GM10847 (cell line): ENCODE measurements around the gene HOXA13.

Source experiments
- POLR2A ChIP-seq: IDR thresholded peaks from 2 replicates; pipeline ENCODE4 v1.6.1; 2011; ENCODE audit not compliant: insufficient read length; ENCODE audit errors: extremely low read depth

The HOXA13 gene

DNA sequence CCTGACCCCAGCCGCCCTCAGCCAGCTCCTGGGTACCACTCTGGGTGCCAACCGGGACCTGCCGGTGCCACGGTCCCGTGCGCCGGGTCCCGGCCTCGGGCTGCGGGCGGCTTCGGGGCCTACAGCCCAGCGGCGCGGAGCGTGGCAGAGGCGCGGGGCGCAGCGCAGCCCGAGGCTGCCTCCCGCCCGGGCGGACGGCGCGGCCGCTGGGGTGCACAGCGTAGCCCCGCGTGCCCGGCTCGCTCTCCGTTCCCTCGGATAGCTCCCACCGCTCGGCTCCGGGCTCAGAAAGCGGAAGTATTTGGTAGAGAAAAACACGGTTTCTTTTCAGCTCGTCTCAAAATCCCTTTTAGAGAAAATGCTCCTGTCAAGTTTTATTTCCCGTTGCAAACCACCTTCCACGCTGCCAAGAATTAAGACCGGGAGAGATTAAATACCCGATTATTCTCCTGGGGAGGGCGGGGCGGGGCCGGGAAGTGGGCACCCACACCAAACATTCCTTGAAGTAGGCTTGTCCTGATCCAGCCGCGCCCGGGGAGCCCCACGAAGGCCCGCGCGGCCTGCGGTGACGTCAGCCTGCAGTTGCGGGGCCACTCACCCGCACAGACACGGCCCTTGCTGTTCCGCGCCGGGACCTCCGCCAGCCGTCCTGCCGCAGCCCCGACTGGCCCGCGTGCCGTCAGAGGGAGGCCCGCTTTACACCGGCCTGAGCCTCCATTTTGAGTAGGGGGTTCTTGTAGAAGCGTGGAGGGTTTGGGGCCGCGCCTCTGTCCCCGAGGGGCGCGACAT, 7.2 kb downstream of the HOXA13 start:
- TF ChIP-seq POLR2A: no peak

DNA sequence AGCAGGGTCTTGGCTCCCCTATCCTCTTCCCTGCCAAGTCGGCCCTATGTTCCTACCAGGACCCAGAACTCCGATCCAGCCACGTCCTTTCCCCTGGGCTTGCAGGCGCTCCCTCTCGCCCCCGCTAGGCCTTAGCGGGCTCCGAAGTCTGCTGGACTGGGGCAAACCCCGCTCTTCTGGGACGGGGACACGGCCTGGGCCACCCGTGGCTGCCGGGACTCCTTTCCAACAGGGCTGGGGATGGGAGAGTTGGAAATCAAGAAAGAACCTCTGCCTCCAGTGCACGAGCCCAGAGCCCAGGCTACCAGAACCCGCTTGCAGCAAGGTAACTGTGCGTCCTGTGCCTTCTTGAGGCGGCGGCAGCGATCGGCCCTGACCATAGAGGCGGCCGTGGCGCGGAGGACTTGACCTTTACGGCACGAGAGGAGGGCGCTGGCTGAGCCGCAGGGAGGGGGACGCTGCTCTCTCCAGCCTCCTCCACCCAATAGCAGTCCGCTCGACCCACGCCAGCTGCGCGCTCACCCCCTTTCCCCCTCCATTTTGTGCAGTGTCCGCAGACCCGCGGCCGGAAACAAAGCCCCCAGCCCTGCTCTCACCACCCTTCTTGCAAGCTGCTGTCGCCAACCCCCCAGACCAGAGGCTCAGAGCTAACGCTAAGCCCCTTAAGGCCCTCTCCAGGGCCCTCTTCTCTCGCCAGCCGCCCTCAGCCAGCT, 7.9 kb downstream of the HOXA13 start:
- no peak for TF ChIP-seq POLR2A

DNA sequence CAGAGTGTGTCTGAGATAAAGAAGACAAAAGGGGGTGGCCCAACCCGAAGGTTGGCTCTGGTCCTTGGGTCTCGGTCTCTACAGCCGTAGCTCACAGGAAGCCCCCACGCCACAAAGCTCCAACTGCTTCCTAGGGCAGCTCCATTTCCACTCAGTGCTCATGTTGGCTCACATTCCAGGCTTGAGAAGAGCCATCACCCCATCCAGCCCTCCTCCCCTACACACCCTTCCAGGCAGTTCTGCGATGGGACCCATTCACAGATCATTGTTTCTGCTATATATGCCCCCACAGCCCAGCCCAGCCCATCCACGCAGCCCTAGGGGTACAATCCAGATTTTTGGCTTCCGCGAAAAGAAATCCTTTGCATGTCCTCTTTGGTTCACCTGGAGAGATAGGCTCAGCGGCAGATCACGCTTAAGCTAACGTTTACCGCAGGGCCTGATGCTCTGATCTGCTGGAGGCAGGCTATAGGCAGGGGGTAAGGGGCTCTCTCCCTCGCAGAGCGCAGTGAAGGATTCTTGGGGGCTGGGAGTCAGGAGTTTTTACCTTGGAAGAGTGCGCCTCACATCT, 8.6 kb downstream of the HOXA13 start:
- TF ChIP-seq POLR2A: no peak

DNA sequence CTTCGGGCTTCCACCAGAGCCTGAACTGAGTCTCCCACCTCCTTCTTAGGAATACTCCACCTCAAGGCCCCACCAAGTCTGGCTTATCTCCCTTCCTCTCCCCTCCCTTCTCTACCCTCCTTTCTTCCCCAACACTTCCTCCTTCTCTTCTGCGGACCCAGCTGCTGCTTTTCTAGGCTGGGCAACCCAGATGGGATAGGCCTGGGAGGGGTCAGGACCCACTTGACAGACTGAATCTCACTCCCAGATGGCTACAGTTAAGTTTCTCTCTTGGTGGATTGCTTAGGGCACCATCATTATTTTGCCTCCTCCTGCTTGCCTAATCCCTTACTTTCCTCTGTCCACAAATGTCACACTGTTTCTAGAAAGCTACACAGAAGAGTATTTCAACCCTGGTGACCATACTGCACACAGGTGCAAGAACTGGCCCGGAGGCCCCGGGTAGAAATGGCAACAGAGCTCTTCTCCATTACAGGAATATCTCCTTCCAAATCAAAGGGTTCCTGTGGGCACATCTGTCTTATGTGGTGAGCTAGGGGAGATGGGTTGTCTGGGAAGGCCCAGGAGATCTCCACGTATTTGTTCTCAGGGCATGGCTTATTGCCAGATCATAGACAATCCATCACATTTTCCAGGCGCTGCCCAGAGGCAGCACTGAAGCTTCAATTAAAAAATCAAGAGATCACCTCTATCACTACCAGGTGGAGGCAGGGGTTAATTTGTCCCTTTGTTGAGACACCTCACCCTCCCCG, 9.7 kb downstream of the HOXA13 start:
- TF ChIP-seq POLR2A: no peak

DNA sequence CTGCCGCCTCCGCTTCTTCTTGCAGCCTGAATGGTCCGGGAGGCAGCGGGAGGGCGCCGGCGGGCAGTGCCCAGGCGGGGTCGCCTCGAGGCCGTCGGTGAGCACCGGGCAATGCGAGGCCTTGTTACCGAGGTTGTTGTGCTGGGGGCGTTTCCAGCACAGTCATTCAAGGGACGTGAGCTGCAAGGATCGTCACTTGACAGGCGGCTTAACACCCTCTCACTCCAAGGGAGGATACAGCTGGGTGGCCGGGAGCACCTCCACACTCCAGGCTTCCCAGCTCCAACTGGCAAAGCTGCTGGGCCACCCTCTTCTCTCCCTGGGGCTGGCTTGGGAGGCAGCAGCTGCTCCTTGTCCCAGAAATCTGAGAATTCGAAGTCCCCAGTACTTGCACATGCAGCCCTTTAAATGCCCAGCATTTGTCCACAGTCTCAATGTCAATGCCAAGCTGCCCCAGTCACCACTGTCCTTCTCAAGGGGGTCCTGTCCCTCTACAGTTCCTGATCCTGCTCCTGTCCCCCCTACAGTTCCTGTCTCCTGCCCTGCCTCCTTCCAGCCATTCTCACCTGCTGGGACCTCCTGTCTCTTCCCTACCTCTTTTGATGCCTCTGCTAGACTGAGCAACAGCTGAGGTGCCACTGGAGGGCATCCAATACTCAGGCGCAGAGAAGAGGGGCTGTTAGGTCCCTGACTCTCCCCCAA, 10.4 kb downstream of the HOXA13 start:
- TF ChIP-seq POLR2A: no peak

DNA sequence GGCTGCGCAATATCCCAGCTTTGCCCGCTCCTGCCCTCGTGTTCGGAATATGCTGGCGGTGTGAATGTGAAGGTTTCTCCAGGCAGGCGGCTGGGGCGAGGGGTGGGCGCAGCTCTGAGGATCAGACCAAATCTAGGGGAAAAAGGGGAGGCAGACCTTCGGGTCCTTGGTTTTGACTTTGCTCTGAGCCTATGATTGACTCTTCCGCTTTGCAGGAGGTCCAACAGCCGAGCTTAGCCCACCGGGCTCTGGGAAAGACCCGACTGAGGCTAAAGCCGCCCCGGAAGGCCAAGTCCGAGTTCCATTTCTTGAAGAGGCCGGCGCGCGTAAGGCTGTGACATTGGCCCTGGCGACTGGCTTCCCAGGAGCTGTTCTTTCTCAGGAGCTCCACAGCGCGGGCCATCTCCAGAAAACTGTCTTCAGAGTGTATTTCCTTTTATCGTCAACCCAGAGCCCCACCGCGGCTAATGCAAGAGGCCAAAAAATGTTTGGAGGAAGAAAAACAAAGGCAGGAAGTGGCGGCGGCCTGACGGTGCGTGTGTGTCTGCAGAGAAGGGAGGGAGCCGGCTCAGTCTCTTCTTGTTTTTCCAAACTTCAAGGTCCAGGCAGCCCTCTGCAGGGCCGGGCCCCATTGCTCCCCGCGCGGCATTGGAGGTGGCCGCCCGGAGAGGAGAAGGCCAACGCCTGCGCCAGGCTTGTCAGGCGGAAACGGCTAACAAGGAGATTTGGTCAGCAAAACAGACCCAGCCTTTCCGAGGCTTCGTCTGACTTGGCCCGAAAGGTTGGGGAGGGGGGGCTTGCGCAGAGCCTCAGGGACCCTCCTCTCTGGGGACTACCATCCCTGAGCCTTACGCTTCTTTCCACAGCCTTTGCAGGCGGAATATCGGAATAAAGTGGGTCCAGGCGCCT, 11.3 kb downstream of the HOXA13 start:
- TF ChIP-seq POLR2A: no peak

DNA sequence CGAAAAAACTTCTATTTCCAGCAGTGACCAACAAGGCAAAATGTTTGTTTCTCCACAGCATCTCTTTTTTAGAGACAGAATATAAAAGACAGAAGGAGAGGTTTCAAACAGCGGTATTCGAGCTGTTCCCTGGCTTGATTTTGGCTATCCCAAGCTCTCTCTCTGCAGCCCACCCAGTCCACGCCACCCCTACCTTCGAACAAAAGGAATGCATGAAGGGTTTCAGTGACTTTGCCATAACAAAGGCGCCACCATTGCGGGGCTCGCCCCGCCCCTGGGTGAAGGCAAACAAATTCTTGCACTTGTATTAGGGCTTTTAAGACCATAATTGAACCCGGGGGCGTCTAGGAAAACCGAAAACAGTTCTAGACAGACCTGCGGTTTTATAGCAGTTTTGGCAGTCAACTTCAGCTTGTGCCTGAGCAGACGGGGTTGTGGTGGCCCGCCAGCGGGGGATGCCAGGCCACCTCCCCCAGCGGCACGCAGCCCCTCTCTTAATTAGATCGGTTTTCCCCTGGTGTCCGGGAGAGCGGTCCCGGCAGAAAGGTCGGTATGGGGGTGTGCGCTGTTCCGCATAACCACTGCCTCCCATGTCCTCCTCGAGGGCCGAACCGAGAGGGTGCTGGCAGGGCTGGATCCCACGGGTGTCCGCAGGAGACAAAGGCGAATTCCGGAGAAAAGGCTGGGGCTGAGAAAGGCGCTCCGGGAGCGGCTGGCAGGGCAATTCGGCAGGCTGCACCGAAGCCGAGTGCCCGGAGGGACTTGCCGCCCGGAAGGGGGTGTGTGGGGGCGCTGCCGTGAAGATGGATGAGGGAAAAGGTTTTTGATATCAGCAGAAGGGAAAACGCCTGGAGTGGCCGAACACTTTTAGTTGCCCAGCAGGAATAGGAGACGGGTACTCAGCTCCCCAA, 12.2 kb downstream of the HOXA13 start:
- TF ChIP-seq POLR2A: no peak

DNA sequence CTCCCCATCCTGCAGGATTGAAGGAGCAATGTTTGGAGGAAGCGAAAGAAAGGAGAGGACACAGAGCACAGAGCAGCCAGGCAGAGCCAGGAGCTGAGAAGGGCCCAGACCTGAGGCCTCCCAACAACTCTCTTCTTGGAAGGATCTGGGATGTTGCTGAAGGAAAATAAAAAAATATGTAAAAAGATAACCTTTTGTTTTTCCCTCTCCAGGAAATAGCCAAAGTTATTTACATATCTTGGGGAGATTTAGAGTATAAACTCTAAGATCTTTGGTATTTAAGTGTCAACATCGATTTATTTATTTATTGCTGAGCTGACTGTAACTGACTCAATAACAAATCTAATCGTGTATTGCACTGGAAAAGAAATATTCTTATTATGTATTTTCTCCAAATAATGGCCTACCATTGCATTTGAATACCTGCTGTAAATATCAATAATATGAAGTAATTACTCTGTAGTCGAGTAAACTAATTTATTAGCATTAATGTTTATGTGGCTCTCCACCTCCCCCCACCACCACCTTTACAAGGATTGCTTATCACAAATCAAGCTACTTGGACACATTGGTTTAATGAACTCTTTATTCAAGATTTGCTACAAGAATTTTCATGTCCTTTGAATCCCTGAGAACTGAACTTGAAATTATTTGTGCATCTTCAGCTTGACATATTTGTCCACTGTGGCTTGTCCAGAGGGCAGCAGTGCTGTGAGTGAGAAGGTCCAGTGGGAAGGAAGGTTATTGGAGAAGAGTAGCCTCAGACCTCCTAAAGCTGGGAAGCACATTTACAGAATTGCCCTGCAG, 13.0 kb downstream of the HOXA13 start:
- TF ChIP-seq POLR2A: no peak

DNA sequence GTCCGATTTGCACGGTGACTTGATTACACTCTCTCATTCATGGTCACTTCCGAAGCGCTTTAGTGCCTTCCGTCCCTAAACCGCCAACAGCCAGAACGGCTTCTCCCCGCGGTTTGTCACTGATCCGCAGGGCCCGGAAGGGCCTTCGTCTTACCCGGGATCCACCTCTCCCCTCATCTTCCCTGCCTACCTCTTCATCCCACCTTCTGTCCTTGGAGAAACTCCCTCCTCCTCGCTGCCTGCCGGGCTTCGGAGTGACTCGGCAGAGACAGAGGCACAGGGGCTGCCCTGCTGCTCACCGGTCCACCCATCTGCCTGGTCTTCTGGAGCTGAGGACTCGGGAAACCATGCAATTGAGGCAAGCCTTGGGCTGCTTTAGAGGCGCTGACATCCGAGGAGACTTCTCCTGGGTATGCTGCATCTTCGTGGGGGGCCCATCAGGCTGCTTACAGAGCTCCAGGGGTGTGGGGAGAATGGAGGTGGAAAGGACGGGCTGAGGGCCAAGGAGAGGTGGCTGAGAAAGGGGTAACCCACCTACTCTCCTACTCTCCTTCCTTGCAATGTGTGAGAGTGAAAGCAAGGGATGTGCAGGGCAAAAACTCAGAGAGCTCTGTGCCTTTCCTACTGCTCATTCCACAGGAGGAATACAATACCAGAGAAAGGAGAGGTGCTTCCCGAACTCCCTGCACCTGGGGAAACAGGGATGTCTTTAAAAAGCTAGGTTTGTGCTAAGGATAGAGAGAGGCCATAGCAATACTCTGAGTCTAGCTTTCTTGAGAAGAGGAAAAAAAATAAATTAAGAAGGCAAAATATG, 13.8 kb downstream of the HOXA13 start:
- TF ChIP-seq POLR2A: no peak

DNA sequence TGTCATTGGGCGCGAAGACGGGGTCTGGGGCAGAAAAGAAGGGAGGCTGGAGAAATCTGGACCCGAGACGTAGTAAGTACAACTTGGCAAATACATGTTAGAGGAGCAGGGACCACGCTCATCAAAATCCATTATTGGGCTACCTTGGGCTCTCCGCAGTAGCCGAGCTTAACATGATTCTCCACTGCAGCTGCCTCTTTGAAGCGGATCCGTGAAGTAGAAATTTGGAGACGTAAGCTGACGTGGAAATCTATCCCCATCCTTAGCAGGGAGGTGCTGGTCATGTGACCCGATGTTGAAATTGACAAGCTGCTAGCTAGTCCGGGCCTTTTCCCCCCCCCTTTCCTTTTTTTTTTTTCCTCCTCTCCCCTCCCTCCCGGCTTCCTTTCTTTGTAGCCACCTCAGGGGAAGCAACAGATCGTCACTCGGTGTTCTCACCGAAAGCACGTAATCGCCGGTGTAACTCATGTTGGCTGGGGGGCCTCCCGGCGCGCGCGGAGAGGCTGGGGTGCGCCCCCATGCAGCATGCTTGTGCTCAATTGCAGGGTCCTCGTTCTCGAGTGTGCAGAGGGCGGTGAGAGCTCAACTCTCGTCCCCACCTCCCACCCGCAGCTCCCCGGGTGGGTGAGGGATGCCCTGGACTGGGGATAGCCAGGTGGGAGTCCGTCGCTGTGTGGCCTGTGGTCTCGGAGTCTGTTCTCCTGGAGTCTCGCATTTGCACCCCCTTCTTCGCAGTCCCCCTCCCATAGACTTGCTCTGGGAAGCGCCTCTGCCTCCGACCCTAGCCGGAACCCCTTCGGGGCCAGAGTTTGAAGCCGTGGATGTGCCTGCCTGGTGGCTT, 14.7 kb downstream of the HOXA13 start, which contains the start of gene HOXA11:
Gene HOXA11 (minus strand): TSS at position 220 of the 841 bp plus-strand sequence. CDS start 88 bp downstream, at position 132.
- TF ChIP-seq POLR2A: no peak
